HFF-Myc (cell line): ENCODE results near the gene ZNF441.
"Not testable (repeated sequence)": the region's sequence is repeated elsewhere in the genome, so short reads cannot be mapped to it uniquely, and the experiment has no call there.

ENCODE experiments used
- DNase-seq: peaks from one replicate; pipeline ENCODE4 v3.0.0-alpha.2; 2011; ENCODE audit warnings: low read depth; ENCODE audit errors: extremely low read depth
- H3K4me3 ChIP-seq: replicated peaks from 2 replicates; pipeline ENCODE4 v1.5.1; 2011; ENCODE audit warnings: low read depth, mild to moderate bottlenecking, control low read depth, low read length
- CTCF ChIP-seq: IDR thresholded peaks from 2 replicates; pipeline ENCODE4 v1.5.1; 2012; ENCODE audit warnings: mild to moderate bottlenecking, low read depth, low read length, control low read depth; ENCODE audit errors: missing control alignments

The ZNF441 gene

GRCh38 chr19:11754663-11755062, 12.1 kb upstream of the ZNF441 start:
- TF ChIP-seq CTCF: no peak
- DNase-seq: no peak
- H3K4me3 ChIP-seq: no peak overlapping the region

- TF ChIP-seq CTCF: no peak
- DNase-seq: no peak
- H3K4me3 ChIP-seq: no peak overlapping the region
Measured at GRCh38 chr19:11756965-11757364, 9.8 kb upstream of the ZNF441 start.

GRCh38 chr19:11759805-11760204, 7.0 kb upstream of the ZNF441 start:
- DNase-seq: no peak
- no peak overlapping the region for H3K4me3 ChIP-seq
- TF ChIP-seq CTCF: no peak

GRCh38 chr19:11763117-11763516, 3.7 kb upstream of the ZNF441 start:
- no peak for TF ChIP-seq CTCF
- DNase-seq: no peak
- H3K4me3 ChIP-seq: no peak overlapping the region

GRCh38 chr19:11763611-11764010, 3.2 kb upstream of the ZNF441 start:
- no peak overlapping the region for H3K4me3 ChIP-seq
- no peak for TF ChIP-seq CTCF
- DNase-seq: no peak

GRCh38 chr19:11767633-11768133, 883 bp downstream of the ZNF441 start:
- DNase-seq: no peak
- peak overlapping the region; percentile 77 for H3K4me3 ChIP-seq
- TF ChIP-seq CTCF: no peak

- no peak for TF ChIP-seq CTCF
- no peak for DNase-seq
- no peak overlapping the region for H3K4me3 ChIP-seq
Measured at GRCh38 chr19:11769995-11770394, 3.2 kb downstream of the ZNF441 start.

- not testable (repeated sequence) for H3K4me3 ChIP-seq, DNase-seq
Measured at GRCh38 chr19:11771520-11771919, 4.7 kb downstream of the ZNF441 start.

GRCh38 chr19:11776669-11777068, 9.9 kb downstream of the ZNF441 start:
- not testable (repeated sequence) for DNase-seq, H3K4me3 ChIP-seq
